Ascending aorta (tissue), 2 donors: Measurements from ENCODE around the gene GNAQ. TPM values are rescaled to one million over a fixed set of nuclear protein-coding genes. Genes with fewer than 3 reads are reported as not detected.

Source experiments
- DNase-seq, 2 donors: peaks; one replicate each; pipeline ENCODE4 v3.0.0-alpha.2; 2019; ENCODE audit warnings: low spot score in 2 of 2
- H3K27ac ChIP-seq, 2 donors: fragments of 200-600 bp; sonication (generic); one replicate each; pipeline ENCODE4 v1.5.1; 2016 to 2017; ENCODE audit warnings: mild to moderate bottlenecking in 1 of 2
- H3K27me3 ChIP-seq: fragments of 200-600 bp; sonication (generic); one replicate; pipeline ENCODE4 v1.5.1; 2017
- H3K36me3 ChIP-seq, 2 donors: fragments of 200-600 bp; sonication (generic); one replicate each; pipeline ENCODE4 v1.5.1; 2016
- H3K4me1 ChIP-seq, 2 donors: fragments of 200-600 bp; sonication (generic); one replicate each; pipeline ENCODE4 v1.5.1; 2016 to 2017; ENCODE audit warnings: mild to moderate bottlenecking in 1 of 2
- H3K4me3 ChIP-seq, 2 donors: fragments of 200-600 bp; sonication (generic); one replicate each; pipeline ENCODE4 v1.5.1; 2016 to 2017; ENCODE audit warnings: mild to moderate bottlenecking in 1 of 2
- H3K9me3 ChIP-seq, 2 donors: fragments of 200-600 bp; sonication (generic); one replicate each; pipeline ENCODE4 v1.5.1; 2016
- intact Hi-C: fragments of 100-400 bp; cut with DNase I; formaldehyde crosslinking; loops from one replicate; pipeline ENCODE4 v1.15.1; 2023
- total RNA-seq: library from RNA; depleted of rRNA; stranded (reverse); fragments of >200 nt; gene quantifications from one replicate; pipeline ENCODE4 v1.1.0, GENCODE V29; 2016
- TF ChIP-seq, protein P1 (sequence below), 3 experiments: fragments of 200-600 bp in 2 of 3; fragments of 450-650 bp in 1 of 3; sonication (generic) in 2 of 3; IDR thresholded peaks; one replicate each; pipeline ENCODE4 v1.5.1; 2016 to 2019; ENCODE audit warnings: antibody characterized with exemption in 3 of 3, mild to moderate bottlenecking in 1 of 3, moderate library complexity in 1 of 3

The GNAQ gene
- total RNA-seq, 1 donor from 2014 or later: 29.2 TPM

DNA sequence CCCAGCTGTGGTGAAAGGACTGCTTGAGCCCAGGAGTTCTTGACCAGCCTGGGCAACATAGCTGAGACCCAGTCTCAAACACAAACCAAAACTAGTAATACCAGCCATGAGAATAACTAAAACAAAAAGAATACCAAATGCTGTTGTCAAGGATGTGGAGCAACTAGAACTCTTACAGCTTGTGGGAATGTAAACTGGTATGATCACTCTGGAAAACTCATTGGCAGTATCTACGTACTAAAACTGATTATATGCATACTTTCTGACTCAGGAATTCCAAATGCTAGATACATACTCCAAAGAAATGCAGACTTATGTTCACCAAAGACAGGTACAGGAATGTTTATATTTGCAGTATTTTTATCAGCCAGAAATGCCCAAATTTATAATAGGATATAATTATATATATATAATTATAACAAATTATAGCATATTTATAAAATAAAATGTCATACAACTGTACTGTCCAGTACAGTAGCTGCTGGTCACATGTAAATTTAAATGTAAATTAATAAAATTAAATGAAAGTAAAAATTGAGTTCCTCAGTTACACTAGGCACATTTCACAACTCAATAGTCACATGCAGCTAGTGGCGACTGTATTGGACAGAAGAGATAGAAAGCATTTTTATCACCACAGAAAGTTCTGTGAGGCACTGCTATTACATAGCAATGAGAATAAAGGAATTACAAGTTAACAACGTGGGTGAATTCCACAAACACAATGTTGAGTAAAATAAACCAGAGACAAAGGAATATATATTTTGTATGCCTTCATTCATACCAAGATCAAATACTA, 118.5 kb downstream of the GNAQ start:
- Histone ChIP-seq H3K9me3 (no peaks in the 10 kb centered on the region), H3K36me3 (no peaks in the 10 kb centered on the region), H3K27ac (no peak overlapping the region), H3K4me1 (peaks cover 0 to 5% of the 10 kb centered on the region in 2 donors), H3K27me3 (no peaks in the 10 kb centered on the region), H3K4me3 (no peak overlapping the region)
- DNase-seq: no peak
- TF ChIP-seq, protein P1, sequence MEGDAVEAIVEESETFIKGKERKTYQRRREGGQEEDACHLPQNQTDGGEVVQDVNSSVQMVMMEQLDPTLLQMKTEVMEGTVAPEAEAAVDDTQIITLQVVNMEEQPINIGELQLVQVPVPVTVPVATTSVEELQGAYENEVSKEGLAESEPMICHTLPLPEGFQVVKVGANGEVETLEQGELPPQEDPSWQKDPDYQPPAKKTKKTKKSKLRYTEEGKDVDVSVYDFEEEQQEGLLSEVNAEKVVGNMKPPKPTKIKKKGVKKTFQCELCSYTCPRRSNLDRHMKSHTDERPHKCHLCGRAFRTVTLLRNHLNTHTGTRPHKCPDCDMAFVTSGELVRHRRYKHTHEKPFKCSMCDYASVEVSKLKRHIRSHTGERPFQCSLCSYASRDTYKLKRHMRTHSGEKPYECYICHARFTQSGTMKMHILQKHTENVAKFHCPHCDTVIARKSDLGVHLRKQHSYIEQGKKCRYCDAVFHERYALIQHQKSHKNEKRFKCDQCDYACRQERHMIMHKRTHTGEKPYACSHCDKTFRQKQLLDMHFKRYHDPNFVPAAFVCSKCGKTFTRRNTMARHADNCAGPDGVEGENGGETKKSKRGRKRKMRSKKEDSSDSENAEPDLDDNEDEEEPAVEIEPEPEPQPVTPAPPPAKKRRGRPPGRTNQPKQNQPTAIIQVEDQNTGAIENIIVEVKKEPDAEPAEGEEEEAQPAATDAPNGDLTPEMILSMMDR (IDR thresholded peaks at IDR 0.05): no peak
- intact Hi-C loops: no loop called here

DNA sequence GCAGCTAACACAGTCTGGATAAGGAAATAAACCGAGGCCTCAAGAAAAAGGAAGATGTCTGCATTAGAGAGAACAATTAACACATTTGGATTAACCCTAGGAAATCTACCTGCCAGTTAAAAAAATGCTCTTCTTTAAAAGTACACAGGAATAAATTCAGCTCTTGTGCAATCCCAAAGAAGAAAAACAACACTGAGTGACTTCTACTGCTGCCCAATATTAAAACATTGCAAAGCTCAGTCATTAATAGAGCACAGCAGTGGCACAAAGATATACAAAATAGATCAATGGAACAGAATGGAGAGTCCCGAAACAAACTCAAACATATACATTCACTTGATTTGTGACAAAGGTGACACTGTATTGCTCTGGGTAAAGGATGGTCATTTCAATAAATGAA, 119.7 kb downstream of the GNAQ start:
- no peak overlapping the region for H3K27ac ChIP-seq
- no peaks in the 10 kb centered on the region for H3K27me3 ChIP-seq
- H3K4me3 ChIP-seq: no peak overlapping the region
- intact Hi-C loops: no loop called here
- no peak for DNase-seq
- H3K36me3 ChIP-seq: no peaks in the 10 kb centered on the region
- no peaks in the 10 kb centered on the region for H3K9me3 ChIP-seq
- TF ChIP-seq, protein P1 (IDR thresholded peaks at IDR 0.05): no peak
- H3K4me1 ChIP-seq: peaks cover 0 to 9% of the 10 kb centered on the region in 2 donors

DNA sequence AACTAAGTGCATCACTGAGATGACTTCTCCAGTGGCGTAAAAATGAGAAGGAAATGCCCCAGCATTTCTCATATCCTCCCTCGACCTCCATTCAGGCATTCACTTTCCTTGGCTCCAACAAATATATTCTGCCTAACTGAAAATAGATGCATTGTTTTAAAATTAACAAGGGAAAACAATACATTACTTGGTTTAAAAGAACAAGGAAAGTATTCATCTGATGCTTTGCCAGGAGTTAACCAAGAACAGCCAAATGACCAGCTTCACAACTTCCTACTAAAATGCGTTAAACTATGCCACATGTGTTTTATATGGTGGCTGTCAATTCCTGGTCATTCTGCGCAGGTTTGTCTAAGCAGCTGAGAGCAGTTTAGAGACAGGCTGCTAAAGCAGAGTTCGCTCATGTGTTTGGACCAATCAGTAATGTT, 121.4 kb downstream of the GNAQ start:
- intact Hi-C loops: no loop called here
- TF ChIP-seq, protein P1 (IDR thresholded peaks at IDR 0.05): no peak
- Histone ChIP-seq H3K4me3 (no peak overlapping the region), H3K9me3 (no peaks in the 10 kb centered on the region), H3K27ac (no peak overlapping the region), H3K4me1 (peaks cover 0 to 13% of the 10 kb centered on the region in 2 donors), H3K27me3 (no peaks in the 10 kb centered on the region), H3K36me3 (no peaks in the 10 kb centered on the region)
- no peak for DNase-seq

DNA sequence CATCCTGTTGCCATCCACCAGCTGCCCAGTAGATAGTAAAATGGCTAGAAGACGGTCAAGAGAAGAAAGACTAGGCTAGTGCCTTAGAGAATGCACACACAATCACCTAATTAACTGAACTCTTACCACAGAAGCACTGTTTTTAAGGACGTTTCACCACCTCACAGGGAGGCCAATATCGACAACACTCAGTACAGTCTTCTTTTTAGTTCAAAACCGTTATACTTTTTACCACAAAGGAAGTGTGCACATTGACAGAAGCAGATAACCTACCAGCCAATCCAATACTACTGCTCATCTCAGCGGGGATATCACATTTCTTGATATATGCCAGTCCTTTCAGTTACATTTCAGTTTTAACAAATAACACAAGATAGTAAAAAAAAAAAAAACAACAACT, 122.3 kb downstream of the GNAQ start:
- Histone ChIP-seq H3K4me3 (no peak overlapping the region), H3K27ac (no peak overlapping the region), H3K27me3 (no peaks in the 10 kb centered on the region), H3K9me3 (no peaks in the 10 kb centered on the region), H3K4me1 (peaks cover 0 to 13% of the 10 kb centered on the region in 2 donors), H3K36me3 (no peaks in the 10 kb centered on the region)
- DNase-seq: no peak
- TF ChIP-seq, protein P1 (IDR thresholded peaks at IDR 0.05): no peak
- intact Hi-C loops: no loop called here

DNA sequence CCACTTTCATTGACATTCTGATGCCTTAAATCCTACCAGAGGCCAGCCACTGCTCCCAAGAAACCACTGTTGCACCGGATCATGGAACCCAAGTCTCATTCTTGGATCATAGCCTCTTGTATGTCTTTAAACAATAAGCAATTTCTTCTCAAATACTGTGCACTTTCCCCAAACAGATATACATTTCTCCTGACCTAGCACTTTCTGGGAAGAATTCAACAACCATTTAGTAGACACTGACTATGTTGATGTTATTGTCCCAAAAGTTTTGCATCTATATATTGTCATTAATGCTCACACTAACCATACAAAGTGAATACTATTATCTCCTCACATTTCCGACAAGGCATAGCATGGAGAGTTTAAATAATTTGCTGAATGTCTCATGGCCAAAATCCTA, 123.3 kb downstream of the GNAQ start:
- intact Hi-C loops: no loop called here
- no peak for DNase-seq
- Histone ChIP-seq H3K4me1 (peaks cover 0 to 10% of the 10 kb centered on the region in 2 donors), H3K27me3 (no peaks in the 10 kb centered on the region), H3K27ac (no peak overlapping the region), H3K9me3 (no peaks in the 10 kb centered on the region), H3K36me3 (no peaks in the 10 kb centered on the region), H3K4me3 (no peak overlapping the region)
- TF ChIP-seq, protein P1 (IDR thresholded peaks at IDR 0.05): no peak
